ENCODE data around the gene CLIP2.

CLIP2 gene

GRCh38 chr7:74289659-74290552 is 699 bp downstream of the CLIP2 start:
- no peak for TF ChIP-seq CTCF (IDR thresholded peaks at IDR 0.05)

GRCh38 chr7:74290553-74290950 is 1.3 kb downstream of the CLIP2 start:
- TF ChIP-seq CTCF (IDR thresholded peaks at IDR 0.05) = no peak

GRCh38 chr7:74290981-74291441 is 1.8 kb downstream of the CLIP2 start:
- no peak for TF ChIP-seq CTCF (IDR thresholded peaks at IDR 0.05)

GRCh38 chr7:74291535-74291934 is 2.3 kb downstream of the CLIP2 start:
- no peak for TF ChIP-seq CTCF (IDR thresholded peaks at IDR 0.05)

GRCh38 chr7:74292757-74293576 is 3.8 kb downstream of the CLIP2 start:
- TF ChIP-seq CTCF (IDR thresholded peaks at IDR 0.05) = no peak

- TF ChIP-seq CTCF (IDR thresholded peaks at IDR 0.05) = no peak
These were observed 4.3 kb downstream of the CLIP2 start for GRCh38 chr7:74293577-74293908.

- no peak for TF ChIP-seq CTCF (IDR thresholded peaks at IDR 0.05)
These were observed 5.2 kb downstream of the CLIP2 start for GRCh38 chr7:74294191-74294998.

Data from LNCAP (cell line).